SIG-M5 treated with dmso at 0.1 percent for 504 hours (cell line): ENCODE measurements around the gene RTEL1.
A peak's percentile ranks its signal among the peaks of the same experiment; 100 is the strongest.
"Not testable (repeated sequence)": the region's sequence is repeated elsewhere in the genome, so short reads cannot be mapped to it uniquely, and the experiment has no call there.

Experiments used
- DNase-seq: peaks from one replicate; lab custom pipeline; 2025; ENCODE audit not compliant: unreplicated experiment; lab: John Stamatoyannopoulos, UW

RTEL1 gene

GRCh38 chr20:63652192-63652980 lies 5.7 kb upstream of the RTEL1 start:
- no peak for DNase-seq

- DNase-seq, result peak; percentile 81
These were observed 4.8 kb upstream of the RTEL1 start, which contains the start of gene STMN3 for GRCh38 chr20:63653041-63653973. TSS of gene STMN3 (minus strand) at chr20:63653424. CDS start at chr20:63653345, 79 bp downstream.

- DNase-seq, result no peak
These were observed 4.0 kb upstream of the RTEL1 start for GRCh38 chr20:63653974-63654668.

GRCh38 chr20:63655249-63655648 lies 2.9 kb upstream of the RTEL1 start:
- no peak for DNase-seq

GRCh38 chr20:63656451-63656850 lies 1.7 kb upstream of the RTEL1 start:
- no peak for DNase-seq

- no peak for DNase-seq
These were observed 714 bp upstream of the RTEL1 start for GRCh38 chr20:63657260-63657936.

- DNase-seq, result peak; percentile 41
These were observed 656 bp downstream of the RTEL1 start for GRCh38 chr20:63658749-63659187.

- DNase-seq, result no peak
These were observed 1.3 kb downstream of the RTEL1 start for GRCh38 chr20:63659370-63659769.

GRCh38 chr20:63660174-63660573 lies 2.1 kb downstream of the RTEL1 start:
- not testable (repeated sequence) for DNase-seq

GRCh38 chr20:63660622-63661021 lies 2.5 kb downstream of the RTEL1 start:
- no peak for DNase-seq

- DNase-seq, result no peak
These were observed 3.0 kb downstream of the RTEL1 start for GRCh38 chr20:63661108-63661507.

- DNase-seq, result no peak
These were observed 4.1 kb downstream of the RTEL1 start for GRCh38 chr20:63661959-63662812.

- no peak for DNase-seq
These were observed 4.7 kb downstream of the RTEL1 start for GRCh38 chr20:63662813-63663189.

GRCh38 chr20:63663332-63664066 lies 5.4 kb downstream of the RTEL1 start:
- DNase-seq, result no peak

GRCh38 chr20:63664143-63664851 lies 6.2 kb downstream of the RTEL1 start:
- DNase-seq, result no peak

- DNase-seq, result peak; percentile 26
These were observed 6.9 kb downstream of the RTEL1 start for GRCh38 chr20:63664861-63665594.

- DNase-seq, result no peak
These were observed 7.6 kb downstream of the RTEL1 start for GRCh38 chr20:63665708-63666107.

- DNase-seq, result no peak
These were observed 9.7 kb downstream of the RTEL1 start for GRCh38 chr20:63667858-63668257.
